ENCODE measurements around the gene BLMH.
"Not testable (repeated sequence)": the region's sequence is repeated elsewhere in the genome, so short reads cannot be mapped to it uniquely, and the experiment has no call there.

Gene BLMH

DNA sequence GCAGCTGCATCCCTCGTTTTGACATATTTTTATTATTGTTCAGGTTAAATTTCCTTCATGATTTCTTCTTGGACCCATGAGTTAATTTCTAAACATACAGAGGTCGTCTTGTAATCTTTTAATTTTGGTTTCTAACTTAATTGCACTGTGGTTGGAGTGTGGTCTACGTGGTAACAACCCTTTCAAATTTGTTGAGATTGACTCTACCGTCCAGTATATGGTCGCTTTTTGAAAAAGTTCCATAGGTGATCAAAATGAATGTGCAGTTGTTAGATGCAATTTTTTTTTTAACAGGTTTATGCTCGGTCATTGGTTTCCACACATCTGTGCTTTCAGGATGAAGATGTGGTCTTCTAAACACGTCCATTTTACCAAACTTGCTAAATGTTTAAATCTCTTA lies 45.3 kb downstream of the BLMH start:
- FAIRE-seq = no peak

GRCh38 chr17:30244853-30245385 lies 46.8 kb downstream of the BLMH start:
- FAIRE-seq = no peak

GRCh38 chr17:30243568-30243967 lies 48.2 kb downstream of the BLMH start:
- FAIRE-seq = no peak

GRCh38 chr17:30243002-30243401 lies 48.7 kb downstream of the BLMH start:
- FAIRE-seq = no peak

DNA sequence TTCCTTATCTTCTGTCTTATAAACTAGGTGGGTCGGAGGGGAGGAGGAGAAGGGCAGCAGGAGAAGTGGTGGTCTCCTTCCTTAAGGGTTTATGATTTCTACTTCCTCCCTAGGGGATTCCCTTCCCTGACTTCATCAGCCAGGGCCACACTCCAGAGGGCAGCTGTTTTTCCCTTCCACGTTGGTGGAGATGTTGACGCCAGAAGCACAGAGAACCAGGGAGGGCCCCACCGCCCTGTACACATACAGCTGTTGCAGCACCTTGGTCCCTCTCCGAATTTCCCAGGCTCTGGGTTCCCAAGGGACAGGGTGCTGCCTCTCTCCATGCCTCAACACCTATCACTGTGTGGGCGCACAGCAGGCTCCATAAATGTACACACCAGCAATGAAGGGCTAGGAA lies 50.7 kb downstream of the BLMH start:
- FAIRE-seq = no peak

- no peak for FAIRE-seq
Observed at GRCh38 chr17:30240177-30240576, 51.6 kb downstream of the BLMH start.

- FAIRE-seq = no peak
Observed at GRCh38 chr17:30239089-30239462, 52.7 kb downstream of the BLMH start.

DNA sequence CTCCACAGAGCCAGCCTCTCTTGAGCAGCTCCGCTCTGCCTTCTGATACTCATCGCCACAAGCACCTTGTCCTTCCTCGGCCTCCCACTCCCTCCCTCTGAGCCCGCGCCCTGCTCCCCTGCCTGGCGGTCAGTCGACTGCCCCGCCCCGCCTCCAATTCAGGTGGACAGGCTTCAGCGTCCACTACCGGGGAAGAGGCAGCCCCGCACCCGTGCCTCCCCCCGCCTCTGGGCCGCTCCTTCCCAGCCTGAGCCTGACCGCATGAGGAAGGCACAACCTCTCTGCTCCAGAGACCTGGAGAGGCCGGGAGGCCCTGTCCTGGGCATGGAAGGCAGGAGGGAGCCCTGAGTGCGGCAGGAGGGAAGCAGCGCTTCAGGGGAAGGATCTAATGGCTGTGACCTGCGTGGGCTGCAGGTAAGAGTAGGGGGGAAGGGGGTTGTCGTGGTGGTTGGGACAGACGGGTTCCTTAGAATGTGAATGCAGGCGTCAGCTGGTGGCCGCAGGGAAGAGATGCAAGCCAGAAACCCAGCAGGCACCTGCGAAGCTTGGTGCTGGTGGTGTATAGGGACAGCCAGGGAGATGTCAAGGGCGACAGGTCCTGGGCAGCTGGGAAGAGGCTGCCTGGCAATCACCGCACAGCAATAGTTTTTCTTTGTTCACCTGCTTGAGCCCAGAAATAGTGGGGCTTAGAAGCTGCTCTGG lies 53.2 kb downstream of the BLMH start:
- FAIRE-seq = no peak

GRCh38 chr17:30238003-30238344 lies 53.8 kb downstream of the BLMH start:
- no peak for FAIRE-seq

GRCh38 chr17:30237296-30238002 lies 54.3 kb downstream of the BLMH start:
- no peak for FAIRE-seq

DNA sequence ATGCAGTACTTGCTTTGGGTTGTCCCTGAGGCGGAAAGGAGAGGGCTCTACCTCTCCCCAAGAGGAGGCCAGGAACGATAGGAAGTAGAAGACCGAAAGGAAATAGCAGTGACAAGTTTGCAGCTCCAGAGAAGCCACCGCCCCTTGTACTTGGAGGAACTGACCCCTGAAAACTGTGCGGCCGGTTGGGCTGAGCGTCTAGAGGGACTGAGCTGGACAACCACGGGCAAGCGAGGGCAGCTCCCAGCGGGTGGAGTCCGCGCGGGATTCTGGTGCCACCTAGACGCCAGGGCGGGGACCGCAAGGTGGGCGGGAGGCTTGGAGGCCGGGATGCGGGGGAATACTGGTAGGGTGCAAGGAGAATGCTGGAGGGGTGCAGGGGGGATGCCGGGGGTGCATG lies 55.0 kb downstream of the BLMH start:
- FAIRE-seq = no peak

DNA sequence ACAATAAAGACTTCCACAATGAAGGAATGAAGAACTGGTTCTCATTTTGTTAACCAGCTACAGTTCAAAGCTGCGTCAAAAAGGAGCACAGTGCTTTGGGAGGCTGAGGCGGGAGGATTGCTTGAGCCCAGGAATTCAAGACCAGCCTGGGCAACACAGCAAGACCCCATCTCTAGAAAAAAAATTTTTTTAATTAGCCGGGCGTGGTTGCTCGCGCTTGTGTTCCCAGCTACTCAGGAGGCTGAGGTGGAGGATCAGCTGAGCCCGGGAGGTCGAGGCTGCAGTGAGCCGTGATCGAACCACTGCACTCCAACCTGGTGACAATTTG lies 55.5 kb downstream of the BLMH start:
- no peak for FAIRE-seq

DNA sequence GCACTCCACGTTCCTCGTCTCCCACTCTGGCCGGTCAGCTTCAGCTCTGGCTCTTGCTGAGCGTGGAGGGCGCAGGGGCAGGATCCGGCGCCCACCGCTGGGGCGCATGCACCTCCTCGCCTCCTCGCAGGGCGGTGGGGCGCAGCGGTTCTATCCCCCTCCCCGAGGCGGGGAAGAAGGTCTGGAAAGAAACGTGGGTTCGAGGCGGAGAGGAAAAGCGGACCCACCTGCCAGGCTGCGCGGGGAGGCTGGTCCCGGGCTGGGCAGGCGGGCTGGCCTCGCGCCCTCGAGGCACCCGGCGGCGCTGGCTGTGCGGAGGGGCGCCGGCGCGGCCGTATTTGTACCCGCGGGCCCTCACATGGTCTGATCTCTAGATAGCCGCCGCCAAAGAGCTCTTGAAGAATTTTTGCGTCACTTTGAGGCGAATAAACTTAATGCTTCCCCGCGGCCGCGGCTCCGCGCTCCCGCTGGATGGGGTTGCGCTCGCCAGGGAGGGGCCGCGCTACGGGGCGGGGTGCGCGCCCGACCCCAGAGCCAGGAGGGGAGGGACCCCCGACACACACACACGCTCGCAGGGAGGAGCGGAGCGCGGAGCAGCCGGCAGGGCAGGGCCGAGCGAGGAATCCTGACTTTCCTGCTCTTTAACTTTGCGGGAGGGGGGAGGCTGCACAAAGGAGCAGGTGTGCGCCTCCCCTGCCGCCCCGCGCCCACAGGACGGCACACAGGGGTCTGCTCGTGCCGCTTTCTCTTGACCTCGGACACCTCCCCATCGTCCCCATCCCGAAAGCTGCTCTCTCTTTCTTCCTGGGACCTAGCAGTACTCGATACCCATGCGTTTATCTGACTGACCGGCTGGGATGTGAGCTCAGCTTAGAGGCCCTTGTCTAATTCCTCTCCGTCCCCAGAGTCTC lies 56.1 kb downstream of the BLMH start, which contains the start of gene SLC6A4:
Gene SLC6A4, minus strand, starts transcription at position 312 of the 911 bp plus-strand sequence. CDS start 13,739 bp downstream, outside the sequence.
- FAIRE-seq = no peak

GRCh38 chr17:30234964-30235363 lies 56.8 kb downstream of the BLMH start:
- no peak for FAIRE-seq

DNA sequence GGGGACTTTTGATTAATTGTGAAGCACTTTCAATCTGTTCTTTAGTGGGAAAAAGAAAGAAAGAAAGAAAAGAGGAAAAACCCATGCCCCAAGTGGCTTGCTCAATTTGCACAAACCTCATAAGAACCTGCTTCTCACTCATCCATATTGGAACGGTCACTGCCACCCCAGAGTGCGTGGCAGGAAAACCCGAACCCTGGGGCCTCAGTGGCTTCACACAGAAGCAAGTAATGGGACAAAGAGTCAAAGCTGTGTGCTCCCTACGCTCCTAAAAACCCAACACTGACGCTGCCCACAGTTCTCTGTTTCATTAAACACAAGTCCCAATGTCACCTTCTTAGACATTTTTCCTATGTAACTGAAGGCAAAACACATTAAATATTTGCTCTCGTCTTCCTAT lies 57.4 kb downstream of the BLMH start:
- no peak for FAIRE-seq

DNA sequence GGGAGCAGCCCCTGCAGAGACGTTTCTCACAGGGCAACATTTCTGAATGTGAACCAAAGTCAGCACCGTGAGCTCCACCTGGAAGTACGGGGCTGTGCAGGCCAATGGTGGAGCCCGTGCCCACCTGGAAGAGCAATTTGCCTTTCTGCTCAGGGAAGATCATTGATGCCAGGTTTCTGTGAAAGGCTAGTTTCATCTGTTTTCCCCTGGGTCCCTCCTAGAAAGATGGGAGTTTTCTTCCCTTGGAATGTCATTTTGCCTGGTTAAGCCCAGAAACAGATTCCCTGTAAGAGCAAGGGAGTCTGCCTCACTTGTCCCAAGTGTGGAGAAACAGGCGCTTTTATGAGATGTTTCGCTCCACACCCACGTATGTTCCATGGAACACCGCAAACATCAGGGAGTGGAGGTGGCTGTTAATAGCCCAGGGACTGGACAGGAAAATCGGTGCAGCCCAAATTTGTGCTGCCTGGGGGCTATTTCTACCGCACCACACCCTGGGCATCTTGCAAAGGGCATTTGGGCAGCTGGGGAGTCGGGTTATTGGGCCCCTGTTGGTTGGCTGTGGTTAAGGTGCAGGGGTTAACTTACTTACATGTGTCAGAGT lies 58.8 kb downstream of the BLMH start:
- no peak for FAIRE-seq

DNA sequence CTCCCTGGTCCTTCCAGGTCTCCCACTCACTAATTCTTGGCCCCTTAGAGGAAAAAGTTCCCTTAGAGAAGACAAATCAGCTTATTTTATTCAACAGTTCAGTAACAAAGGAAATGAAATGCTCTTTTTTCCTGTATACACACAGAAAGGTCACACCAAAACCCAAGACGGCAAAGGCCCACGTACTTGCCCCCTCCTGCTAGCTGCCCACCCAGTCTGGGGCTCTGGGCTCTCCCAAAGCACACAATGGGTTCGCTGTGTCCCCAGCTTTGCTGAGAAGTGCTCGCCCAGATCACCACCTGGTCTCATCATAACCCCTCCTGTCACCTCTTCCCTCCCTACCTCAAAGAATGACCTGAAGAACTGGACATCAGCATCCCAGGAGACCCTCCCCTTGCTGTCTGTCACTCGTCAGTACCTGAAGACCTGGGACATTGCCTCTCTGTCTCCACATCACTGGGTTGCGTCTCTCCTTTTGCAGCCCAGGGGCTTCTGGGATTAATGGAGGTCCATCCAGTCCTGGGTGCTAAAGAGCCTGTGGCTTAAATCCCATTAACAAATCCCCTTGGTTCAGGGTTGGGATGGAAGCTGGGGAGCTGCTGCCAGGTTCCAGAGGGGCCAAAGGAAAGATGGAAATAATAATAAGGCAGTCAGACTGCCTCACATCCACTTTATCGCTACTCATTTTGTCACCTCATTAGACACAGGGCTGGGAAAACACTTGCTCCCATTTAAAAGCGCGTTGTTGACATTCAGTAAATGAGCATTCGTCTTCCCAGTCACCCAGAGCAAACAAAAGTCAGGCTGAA lies 59.5 kb downstream of the BLMH start:
- no peak for FAIRE-seq

GRCh38 chr17:30230596-30231125 lies 61.1 kb downstream of the BLMH start:
- no peak for FAIRE-seq

- FAIRE-seq = not testable (repeated sequence)
Observed at GRCh38 chr17:30230009-30230408, 61.7 kb downstream of the BLMH start.

- FAIRE-seq = no peak
Observed at GRCh38 chr17:30229012-30229411, 62.7 kb downstream of the BLMH start.

GRCh38 chr17:30228011-30228410 lies 63.7 kb downstream of the BLMH start:
- FAIRE-seq = no peak

DNA sequence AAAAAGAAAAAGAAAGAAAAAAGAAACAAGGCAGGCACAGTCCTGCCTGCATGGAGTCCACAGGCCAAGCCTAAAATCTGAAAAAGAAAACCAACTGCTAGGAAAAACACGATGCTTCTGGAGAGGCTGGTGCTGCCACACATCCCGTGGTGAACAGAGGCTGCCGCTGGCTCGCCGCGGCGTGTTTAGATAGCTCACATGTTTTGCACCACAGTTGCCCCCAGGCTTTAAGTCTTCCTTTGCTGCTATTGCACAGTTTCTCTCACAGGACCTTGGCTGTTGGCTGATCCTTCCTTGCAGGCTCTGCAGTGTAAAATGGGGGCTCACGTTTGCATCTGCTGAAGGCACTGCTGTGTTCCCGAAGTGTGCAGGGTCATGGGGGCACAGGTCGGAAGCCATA lies 64.9 kb downstream of the BLMH start:
- no peak for FAIRE-seq

Data from colon (tissue), 2 donors.